HepG2 (cell line): ENCODE data around the gene CLDN20. TPM values are rescaled to one million over a fixed set of nuclear protein-coding genes. Genes with fewer than 3 reads are reported as not detected.

Source experiments
- BORCS8-MEF2B ChIP-seq: sonication (generic); formaldehyde crosslinking; IDR thresholded peaks from 2 replicates; pipeline ENCODE4 v1.8.0; 2022; ENCODE audit warnings: mild to moderate bottlenecking, missing genetic modification reagents
- CEBPB ChIP-seq: IDR thresholded peaks from 2 replicates; pipeline ENCODE4 v1.6.1; 2011; ENCODE audit warnings: low read depth, low read length, improper control_type of control experiment, borderline replicate concordance
- ETV5 ChIP-seq: IDR thresholded peaks from 2 replicates; pipeline ENCODE4 v1.6.1; 2018; ENCODE audit warnings: missing biosample characterization, missing genetic modification reagents, inconsistent platforms, borderline replicate concordance
- HMGXB3 ChIP-seq: sonication (generic); formaldehyde crosslinking; IDR thresholded peaks from 2 replicates; pipeline ENCODE4 v1.4.0; 2020; ENCODE audit warnings: missing genetic modification reagents, borderline replicate concordance
- HNRNPK ChIP-seq: fragments of 200-400 bp; formaldehyde crosslinking; IDR thresholded peaks from 2 replicates; pipeline ENCODE4 v1.6.1; 2018; ENCODE audit warnings: low read length, low read depth, moderate library complexity, mild to moderate bottlenecking; ENCODE audit not compliant: poor library complexity, severe bottlenecking
- KAT7 ChIP-seq: IDR thresholded peaks from 2 replicates; pipeline ENCODE4 v1.6.1; 2018; ENCODE audit warnings: borderline replicate concordance, missing compliant biosample characterization
- MIER3 ChIP-seq: IDR thresholded peaks from 2 replicates; pipeline ENCODE4 v1.6.1; 2016; ENCODE audit warnings: missing compliant biosample characterization, borderline replicate concordance
- PATZ1 ChIP-seq: sonication (generic); formaldehyde crosslinking; IDR thresholded peaks from 2 replicates; pipeline ENCODE4 v1.4.0; 2020; ENCODE audit warnings: missing genetic modification reagents
- PBX3 ChIP-seq: sonication (generic); formaldehyde crosslinking; IDR thresholded peaks from 2 replicates; pipeline ENCODE4 v1.8.1; 2023; ENCODE audit warnings: missing genetic modification reagents, inconsistent platforms, borderline replicate concordance
- SAFB2 ChIP-seq: sonication (generic); formaldehyde crosslinking; IDR thresholded peaks from 2 replicates; pipeline ENCODE4 v1.5.1; 2020; ENCODE audit warnings: missing genetic modification reagents, low read depth, mild to moderate bottlenecking, borderline replicate concordance
- SOX5 ChIP-seq: IDR thresholded peaks from 2 replicates; pipeline ENCODE4 v1.6.1; 2016; ENCODE audit warnings: borderline replicate concordance
- ZNF546 ChIP-seq: sonication (generic); formaldehyde crosslinking; conservative IDR thresholded peaks from 2 replicates; pipeline ENCODE4 v1.8.1; 2023; ENCODE audit warnings: mild to moderate bottlenecking, missing genetic modification reagents
- ZNF574 ChIP-seq: sonication (generic); formaldehyde crosslinking; IDR thresholded peaks from 2 replicates; pipeline ENCODE4 v1.4.0; 2020; ENCODE audit warnings: missing genetic modification reagents
- ZNF773 ChIP-seq: sonication (generic); formaldehyde crosslinking; IDR thresholded peaks from 2 replicates; pipeline ENCODE4 v1.4.0; 2020; ENCODE audit warnings: missing genetic modification reagents, borderline replicate concordance
- ZSCAN9 ChIP-seq: IDR thresholded peaks from 2 replicates; pipeline ENCODE4 v1.6.1; 2016; ENCODE audit warnings: borderline replicate concordance
- polyA plus RNA-seq, 8 experiments: library from polyadenylated mRNA; depleted of rRNA in 3 of 8; stranded (reverse) in 7 of 8; unstranded in 1 of 8; fragments of >200 nt; fragmentation: Illumina TruSeq in 4 of 8; extraction: Trizol in 4 of 8; gene quantifications; 2 replicates each; pipeline versions ENCODE4 v1.2.1 to v1.2.3, GENCODE V29; 2011 to 2016; ENCODE audit warnings: low read depth in 4 of 8, missing spikeins in 1 of 8, mixed read lengths in 1 of 8; ENCODE audit not compliant: insufficient read depth in 1 of 8
- total RNA-seq, 5 experiments: library from RNA; depleted of rRNA; stranded (reverse); fragments of >200 nt; fragmentation: Illumina TruSeq; extraction: Trizol; gene quantifications; 2 replicates each; pipeline ENCODE4 v1.2.3, GENCODE V29; 2016; ENCODE audit warnings: low read depth in 1 of 5

Gene CLDN20
- total and polyA plus RNA-seq, 2 of the 13 experiments (the other 11 are each of a cell fraction or from before 2014, with no cell fraction given): not detected

GRCh38 chr6:155314773-155315515 is 51.1 kb downstream of the CLDN20 start (continued):
- no peak; the same call in 1 of the 2 replicates for TF ChIP-seq ZNF773 (CRISPR knock-in tag)
- TF ChIP-seq CEBPB: peak; percentile 73; the same call in 1 of the 2 replicates
- TF ChIP-seq MIER3: no peak
- no peak for TF ChIP-seq HMGXB3 (CRISPR knock-in tag)
- TF ChIP-seq PBX3: no peak
- peak; percentile 73 for TF ChIP-seq SOX5 (CRISPR knock-in tag)
- TF ChIP-seq HNRNPK: peak; percentile 5
- TF ChIP-seq PATZ1 (CRISPR knock-in tag): no peak
- TF ChIP-seq ZNF546 (CRISPR knock-in tag): no peak; the same call in 1 of the 2 replicates
- peak; percentile 30; the same call in 1 of the 2 replicates for TF ChIP-seq ETV5
- TF ChIP-seq BORCS8-MEF2B (CRISPR knock-in tag): no peak; the same call in 1 of the 2 replicates
- TF ChIP-seq ZNF574 (CRISPR knock-in tag): no peak; the same call in 1 of the 2 replicates
- TF ChIP-seq SAFB2 (CRISPR knock-in tag): no peak; the same call in 1 of the 2 replicates
- TF ChIP-seq KAT7 (CRISPR knock-in tag): no peak; the same call in 1 of the 2 replicates
- TF ChIP-seq ZSCAN9 (CRISPR knock-in tag): peak; percentile 78; the same call in 1 of the 2 replicates
